Right atrium auricular region (tissue), 2 donors: Measurements from ENCODE around the gene ZNF236. TPM values are rescaled to one million over a fixed set of nuclear protein-coding genes. Genes with fewer than 3 reads are reported as not detected.
"Not testable (repeated sequence)": the region's sequence is repeated elsewhere in the genome, so short reads cannot be mapped to it uniquely, and the experiment has no call there.

ENCODE experiments used
- DNase-seq: peaks from one replicate; pipeline ENCODE4 v3.0.0-alpha.2; 2019; ENCODE audit warnings: low spot score
- H3K27ac ChIP-seq, 2 donors: fragments of 200-600 bp; sonication (generic); 1 replicate in 1 of 2; 2 replicates in 1 of 2; pipeline ENCODE4 v1.5.1; 2016 to 2019
- H3K27me3 ChIP-seq, 2 donors: fragments of 200-600 bp; sonication (generic); one replicate each; pipeline versions ENCODE4 v1.5.1 to v1.6.0; 2017 to 2019
- H3K36me3 ChIP-seq: fragments of 200-600 bp; sonication (generic); one replicate; pipeline ENCODE4 v1.5.1; 2016
- H3K4me1 ChIP-seq, 2 donors: fragments of 200-600 bp; sonication (generic); one replicate each; pipeline versions ENCODE4 v1.5.1 to v1.6.0; 2017 to 2019
- H3K4me3 ChIP-seq, 2 donors: fragments of 200-600 bp; sonication (generic); 1 replicate in 1 of 2; 2 replicates in 1 of 2; pipeline ENCODE4 v1.5.1; 2017 to 2019; ENCODE audit warnings: mild to moderate bottlenecking in 1 of 2, moderate library complexity in 1 of 2
- H3K9me3 ChIP-seq, 2 donors: fragments of 200-600 bp; sonication (generic); one replicate each; pipeline ENCODE4 v1.5.1; 2019
- total RNA-seq, 2 donors: library from RNA; depleted of rRNA; stranded (reverse); fragments of >200 nt; gene quantifications; one replicate each; pipeline ENCODE4 v1.1.0, GENCODE V29; 2016
- TF ChIP-seq, protein P1 (sequence below), 2 donors: fragments of 200-600 bp; sonication (generic); IDR thresholded peaks; one replicate each; pipeline ENCODE4 v1.5.1; 2019; ENCODE audit warnings: antibody characterized with exemption in 2 of 2

ZNF236 gene
- total RNA-seq, 2 donors from 2014 or later = 11.0 to 12.7 TPM

DNA sequence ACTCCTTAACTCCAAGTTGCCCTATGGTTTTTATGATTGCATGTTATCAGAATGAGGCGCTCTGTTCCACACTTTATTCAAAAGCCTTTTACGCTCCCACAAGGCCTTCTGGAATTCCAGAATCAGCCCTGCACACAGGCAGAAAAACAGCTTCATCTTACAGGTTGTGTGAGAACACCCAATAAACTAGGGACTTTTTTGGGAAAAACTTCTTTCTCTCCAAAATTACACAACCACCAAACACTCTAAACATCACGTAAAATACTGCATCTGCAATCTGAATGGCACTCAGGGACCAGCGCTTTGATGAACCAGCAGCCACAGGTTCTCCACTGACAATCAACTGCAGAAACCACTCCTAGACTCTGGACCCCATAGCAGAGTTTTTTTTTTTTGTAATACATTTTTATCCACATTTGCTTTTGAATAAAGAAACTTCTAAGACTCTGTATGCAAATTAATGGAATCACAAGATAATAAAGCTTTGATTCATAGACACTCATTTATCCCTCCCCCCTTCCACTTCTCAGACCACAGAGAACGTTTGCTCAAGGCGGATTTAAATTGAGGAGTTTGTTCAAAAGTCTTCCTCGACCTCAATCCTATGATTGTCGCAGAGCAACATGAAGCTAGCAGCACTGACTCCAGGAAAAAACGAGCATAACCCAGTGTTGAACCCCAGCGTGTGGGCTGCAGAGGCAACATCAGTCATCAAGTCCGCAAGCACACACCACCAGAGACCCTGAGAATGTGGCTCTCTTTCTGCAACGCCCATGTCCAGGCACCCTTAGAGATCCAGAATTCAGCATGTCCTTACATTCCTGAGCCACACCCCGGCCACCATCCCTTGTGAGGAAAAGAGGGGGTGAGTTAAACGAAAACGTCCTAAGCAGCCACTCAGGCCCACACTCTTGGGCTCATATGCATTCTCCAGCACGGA is 193.7 kb downstream of the ZNF236 start:
- no peak overlapping the region for H3K4me3 ChIP-seq
- H3K27ac ChIP-seq = no peak overlapping the region
- H3K9me3 ChIP-seq = no peaks in the 10 kb centered on the region
- TF ChIP-seq, protein P1, sequence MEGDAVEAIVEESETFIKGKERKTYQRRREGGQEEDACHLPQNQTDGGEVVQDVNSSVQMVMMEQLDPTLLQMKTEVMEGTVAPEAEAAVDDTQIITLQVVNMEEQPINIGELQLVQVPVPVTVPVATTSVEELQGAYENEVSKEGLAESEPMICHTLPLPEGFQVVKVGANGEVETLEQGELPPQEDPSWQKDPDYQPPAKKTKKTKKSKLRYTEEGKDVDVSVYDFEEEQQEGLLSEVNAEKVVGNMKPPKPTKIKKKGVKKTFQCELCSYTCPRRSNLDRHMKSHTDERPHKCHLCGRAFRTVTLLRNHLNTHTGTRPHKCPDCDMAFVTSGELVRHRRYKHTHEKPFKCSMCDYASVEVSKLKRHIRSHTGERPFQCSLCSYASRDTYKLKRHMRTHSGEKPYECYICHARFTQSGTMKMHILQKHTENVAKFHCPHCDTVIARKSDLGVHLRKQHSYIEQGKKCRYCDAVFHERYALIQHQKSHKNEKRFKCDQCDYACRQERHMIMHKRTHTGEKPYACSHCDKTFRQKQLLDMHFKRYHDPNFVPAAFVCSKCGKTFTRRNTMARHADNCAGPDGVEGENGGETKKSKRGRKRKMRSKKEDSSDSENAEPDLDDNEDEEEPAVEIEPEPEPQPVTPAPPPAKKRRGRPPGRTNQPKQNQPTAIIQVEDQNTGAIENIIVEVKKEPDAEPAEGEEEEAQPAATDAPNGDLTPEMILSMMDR (IDR thresholded peaks at IDR 0.05) = no peak
- peaks cover 4% of the 10 kb centered on the region for H3K36me3 ChIP-seq
- peaks cover 0 to 36% of the 10 kb centered on the region in 2 donors for H3K4me1 ChIP-seq
- H3K27me3 ChIP-seq = no peaks in the 10 kb centered on the region
- no peak for DNase-seq

DNA sequence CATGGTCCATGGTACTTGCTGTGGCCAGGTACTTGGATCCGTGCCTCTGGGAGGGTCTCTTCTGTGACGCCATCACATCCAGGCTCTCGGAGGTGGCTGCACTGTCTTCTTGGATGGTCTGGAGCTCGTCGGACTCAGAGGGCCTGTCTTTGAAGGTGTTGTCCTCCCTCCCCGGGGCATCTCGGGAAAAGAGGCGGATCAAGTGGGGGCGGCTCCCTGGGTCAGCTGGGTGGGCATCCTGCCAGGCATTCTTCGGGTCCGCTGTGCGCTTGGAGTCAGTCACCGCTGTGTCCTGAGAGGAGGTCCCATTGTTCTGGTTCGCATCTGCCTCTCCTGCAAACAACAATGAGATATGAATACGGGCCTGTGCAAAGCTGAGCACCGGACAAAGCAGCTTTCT is 194.6 kb downstream of the ZNF236 start:
- H3K27ac ChIP-seq = no peak overlapping the region
- no peak overlapping the region for H3K4me3 ChIP-seq
- H3K4me1 ChIP-seq = peaks cover 0 to 36% of the 10 kb centered on the region in 2 donors
- H3K27me3 ChIP-seq = no peaks in the 10 kb centered on the region
- H3K36me3 ChIP-seq = peaks cover 4% of the 10 kb centered on the region
- H3K9me3 ChIP-seq = no peaks in the 10 kb centered on the region
- DNase-seq = no peak
- TF ChIP-seq, protein P1 (IDR thresholded peaks at IDR 0.05) = no peak

DNA sequence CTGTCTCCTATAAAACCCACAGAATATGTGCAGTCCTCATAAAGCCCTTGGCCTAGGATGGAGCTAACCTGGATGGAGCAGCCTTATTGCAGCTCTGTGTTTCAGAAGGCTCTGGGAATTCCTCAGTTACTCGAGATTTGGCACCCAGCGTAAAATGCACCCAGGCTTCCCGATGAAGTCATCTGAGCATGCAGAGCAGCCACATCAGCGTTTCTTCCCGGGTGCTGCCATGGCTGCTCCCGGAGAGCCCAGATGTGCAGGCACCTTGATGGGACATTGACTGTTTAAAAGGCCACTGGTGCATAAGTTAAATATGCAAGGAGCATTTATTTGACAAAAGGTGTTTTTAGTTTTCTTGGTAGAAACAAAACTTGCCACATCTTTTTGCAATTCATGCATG is 195.0 kb downstream of the ZNF236 start:
- Histone ChIP-seq H3K4me1 (peaks cover 0 to 33% of the 10 kb centered on the region in 2 donors), H3K4me3 (no peak overlapping the region), H3K27me3 (no peaks in the 10 kb centered on the region), H3K9me3 (no peaks in the 10 kb centered on the region), H3K36me3 (peaks cover 4% of the 10 kb centered on the region), H3K27ac (no peak overlapping the region)
- DNase-seq = no peak
- TF ChIP-seq, protein P1 (IDR thresholded peaks at IDR 0.05) = no peak

DNA sequence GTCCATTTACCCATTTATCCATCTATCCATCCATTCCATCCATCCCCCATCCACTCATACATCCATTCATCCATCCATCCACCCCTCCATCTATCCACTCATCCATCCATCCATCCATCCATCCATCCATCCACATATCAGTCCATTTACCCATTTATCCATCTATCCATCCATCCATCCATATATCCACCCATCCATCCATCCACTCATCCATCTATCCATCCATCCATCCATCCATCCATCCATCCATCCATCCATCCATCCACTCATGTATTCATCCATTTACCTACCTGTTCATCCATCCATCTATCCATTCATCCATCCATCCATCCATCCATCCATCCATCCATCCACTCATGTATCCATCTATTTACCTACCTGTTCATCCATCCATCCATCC is 196.3 kb downstream of the ZNF236 start:
- peaks cover 0 to 20% of the 10 kb centered on the region in 2 donors for H3K4me1 ChIP-seq

DNA sequence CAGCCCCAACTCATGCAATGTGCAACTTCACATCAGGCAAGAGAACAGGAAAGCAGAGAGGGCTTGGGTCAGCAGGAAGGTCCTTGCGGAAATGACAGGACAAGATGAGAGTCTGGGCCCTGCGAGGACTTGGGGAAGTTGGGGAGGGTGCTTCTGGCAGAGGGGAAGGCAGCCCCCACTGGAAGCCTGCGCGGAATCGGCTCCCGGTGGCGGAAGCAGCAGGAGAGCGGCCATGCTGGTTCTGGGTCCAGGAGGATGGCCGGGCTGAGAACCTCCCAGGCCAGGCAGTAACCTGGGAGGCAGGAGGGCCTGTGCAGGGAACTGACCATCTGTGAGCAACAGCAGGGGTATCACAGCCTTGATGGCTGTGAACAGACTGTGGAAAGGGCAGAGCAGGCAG is 197.3 kb downstream of the ZNF236 start:
- DNase-seq = no peak
- Histone ChIP-seq H3K27ac (no peak overlapping the region), H3K27me3 (no peaks in the 10 kb centered on the region), H3K36me3 (peaks cover 4% of the 10 kb centered on the region), H3K4me3 (no peak overlapping the region), H3K9me3 (no peaks in the 10 kb centered on the region), H3K4me1 (peaks cover 0 to 10% of the 10 kb centered on the region in 2 donors)
- TF ChIP-seq, protein P1 (IDR thresholded peaks at IDR 0.05) = no peak

More for the DNA sequence above, 196.3 kb downstream of the ZNF236 start:
- H3K27me3 ChIP-seq, H3K9me3 ChIP-seq, DNase-seq, H3K36me3 ChIP-seq, H3K27ac ChIP-seq, H3K4me3 ChIP-seq: not testable (repeated sequence)
